Skeletal muscle cell (primary cell): ENCODE measurements around the gene LGR6.
"Not testable (repeated sequence)": the region's sequence is repeated elsewhere in the genome, so short reads cannot be mapped to it uniquely, and the experiment has no call there.

Experiments
- DNase-seq: peaks from one replicate; pipeline ENCODE4 v3.0.0-alpha.2; 2010; ENCODE audit warnings: low read depth
- H3K4me3 ChIP-seq: 2 replicates; pipeline ENCODE4 v1.5.1; 2011; ENCODE audit warnings: low read depth, mild to moderate bottlenecking, control low read depth, low read length, moderate library complexity

LGR6 gene

DNA sequence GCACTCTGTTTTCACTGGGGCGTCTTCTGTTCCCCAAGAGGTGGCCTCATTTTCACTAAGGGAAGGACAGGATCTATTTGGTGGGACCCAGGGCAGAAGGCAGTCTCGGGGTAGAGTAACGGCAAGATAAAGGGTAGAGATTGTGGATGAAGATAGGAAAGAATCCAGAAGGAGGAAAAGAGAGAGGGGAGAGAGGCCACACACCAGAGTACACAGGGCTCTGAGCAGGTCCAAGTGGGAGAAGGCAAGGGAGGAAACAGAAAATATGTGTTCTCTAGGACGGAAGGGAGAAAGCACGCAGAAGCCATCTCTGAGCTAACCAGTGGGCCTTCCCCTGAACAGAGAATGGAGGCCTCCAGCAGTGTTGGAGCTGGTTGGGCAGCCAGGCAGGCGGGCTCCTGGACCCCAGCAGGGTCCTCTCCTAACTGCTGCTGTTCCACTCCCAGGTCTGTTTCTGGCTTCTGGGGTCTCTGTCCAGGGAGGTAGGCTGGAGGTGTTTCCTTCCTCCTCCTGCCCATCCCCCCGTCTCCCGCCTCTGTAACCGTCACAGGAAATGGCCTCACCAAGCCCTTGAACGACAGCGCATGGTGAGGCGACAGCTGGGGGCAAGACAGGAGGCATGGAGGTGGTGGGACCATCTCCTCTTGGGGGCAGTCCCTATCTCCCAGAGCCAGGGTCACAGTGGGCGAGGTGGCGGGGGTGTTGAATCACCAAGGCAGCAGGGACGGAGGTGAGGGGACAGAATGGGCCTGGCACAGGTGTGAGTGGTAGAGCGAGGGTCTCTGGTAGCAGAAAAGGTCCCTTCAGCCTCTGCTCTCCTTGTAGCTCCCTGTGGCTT is 33.8 kb upstream of the LGR6 start:
- H3K4me3 ChIP-seq = no peak overlapping the region
- no peak for DNase-seq

GRCh38 chr1:202160377-202160940 is 33.1 kb upstream of the LGR6 start, which contains the start of gene PTPN7:
TSS of gene PTPN7 (minus strand) at chr1:202160602. CDS start at chr1:202159402, 1,200 bp downstream.
- no peak for DNase-seq
- H3K4me3 ChIP-seq = no peak within 1 kb of the TSS

DNA sequence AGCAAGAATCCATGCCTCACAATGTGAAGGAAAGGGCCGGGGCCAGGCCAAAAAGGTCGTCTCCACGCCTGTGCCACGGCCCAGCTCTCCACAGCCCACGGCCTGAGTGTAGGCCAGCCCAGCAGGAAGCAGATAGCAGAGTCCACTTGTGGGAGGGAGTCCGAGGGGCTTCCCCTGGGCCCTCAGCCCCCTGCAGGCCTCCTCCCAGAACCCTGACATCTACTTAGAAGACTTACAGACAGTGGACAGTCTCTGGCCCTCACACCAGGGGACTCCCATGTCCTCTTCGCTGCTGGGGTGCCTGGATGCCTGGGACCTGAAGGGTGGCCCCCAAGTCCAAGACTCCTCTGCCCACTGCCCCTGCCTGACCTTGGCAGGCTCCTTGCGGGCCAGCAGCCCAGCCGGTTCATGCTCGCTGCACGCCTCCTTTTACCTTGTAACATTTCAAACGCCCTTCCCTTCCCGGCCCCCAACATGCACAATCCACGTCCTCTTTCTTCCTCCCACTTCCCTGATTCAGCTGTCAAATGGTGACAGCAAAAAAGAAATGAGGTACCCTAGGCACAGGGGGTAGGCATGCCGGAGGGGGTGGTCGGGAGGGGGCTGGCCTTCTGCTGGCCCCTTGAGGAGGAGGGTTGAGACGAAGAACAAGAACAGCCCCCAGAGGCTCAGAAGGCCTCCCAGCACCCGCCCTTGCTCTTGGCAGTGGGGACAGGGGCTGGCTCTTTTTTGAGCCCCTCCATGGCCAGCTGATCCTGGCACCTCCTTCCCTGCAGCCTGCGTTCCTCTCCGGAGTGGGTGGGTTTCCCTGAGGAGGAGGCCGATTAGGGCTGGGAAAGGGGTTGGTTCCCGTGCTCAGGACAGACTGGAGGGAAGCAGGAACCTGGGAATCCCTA is 32.2 kb upstream of the LGR6 start:
- no peak for DNase-seq
- H3K4me3 ChIP-seq = no peak overlapping the region

- no peak for DNase-seq
- H3K4me3 ChIP-seq = no peak overlapping the region
Measured at GRCh38 chr1:202162047-202162417, 31.6 kb upstream of the LGR6 start.

- DNase-seq = no peak
- no peak overlapping the region for H3K4me3 ChIP-seq
Measured at GRCh38 chr1:202162418-202163280, 30.9 kb upstream of the LGR6 start.

DNA sequence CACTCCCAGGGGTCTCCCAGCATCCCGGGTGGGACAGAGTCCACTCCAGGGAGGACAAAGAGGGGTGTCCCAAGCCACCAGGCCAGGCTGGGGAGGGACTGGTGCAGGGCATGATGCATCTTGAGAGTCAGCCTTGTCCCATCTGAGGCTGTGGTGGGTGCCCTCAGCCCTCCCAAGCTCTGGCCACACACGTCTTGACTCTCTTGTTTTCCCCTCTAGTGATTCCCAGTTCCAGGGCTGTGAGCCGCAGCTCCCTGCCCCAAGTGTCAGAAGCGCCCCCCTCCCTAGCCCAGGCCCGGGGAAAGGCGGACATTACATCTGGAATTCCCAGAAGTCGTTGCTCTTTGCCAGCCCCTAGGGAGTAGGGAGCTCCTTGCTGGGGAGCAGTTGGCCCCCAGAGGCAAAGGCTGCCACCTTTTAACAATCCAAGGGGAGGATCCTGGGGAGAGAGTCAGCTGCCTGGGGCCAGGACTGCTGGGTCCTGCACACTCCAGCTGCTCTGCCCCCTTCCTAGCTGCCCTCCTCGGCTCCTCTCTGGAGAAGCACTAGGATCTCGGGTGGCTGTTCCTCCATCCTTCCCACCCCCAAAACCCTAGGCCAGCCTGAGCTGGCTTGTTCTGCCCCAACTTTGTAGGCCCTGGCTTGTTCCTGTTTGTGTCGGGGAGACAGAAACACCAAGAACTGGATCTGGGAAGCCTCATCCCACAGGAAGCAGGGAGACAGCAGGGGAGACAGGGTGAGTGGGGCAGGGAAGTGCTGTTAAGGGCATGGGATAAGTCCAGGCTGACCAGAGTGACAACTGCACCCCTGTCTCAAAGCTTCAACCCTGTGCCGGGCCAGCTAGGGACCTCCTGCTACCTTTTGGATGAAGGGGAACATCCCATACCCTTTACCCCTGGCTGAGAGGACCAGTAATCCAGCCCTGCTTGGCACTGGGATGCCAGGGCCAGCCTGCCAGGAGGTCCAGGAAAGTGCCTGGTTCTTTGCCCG is 30.0 kb upstream of the LGR6 start:
- DNase-seq = no peak
- no peak overlapping the region for H3K4me3 ChIP-seq

DNA sequence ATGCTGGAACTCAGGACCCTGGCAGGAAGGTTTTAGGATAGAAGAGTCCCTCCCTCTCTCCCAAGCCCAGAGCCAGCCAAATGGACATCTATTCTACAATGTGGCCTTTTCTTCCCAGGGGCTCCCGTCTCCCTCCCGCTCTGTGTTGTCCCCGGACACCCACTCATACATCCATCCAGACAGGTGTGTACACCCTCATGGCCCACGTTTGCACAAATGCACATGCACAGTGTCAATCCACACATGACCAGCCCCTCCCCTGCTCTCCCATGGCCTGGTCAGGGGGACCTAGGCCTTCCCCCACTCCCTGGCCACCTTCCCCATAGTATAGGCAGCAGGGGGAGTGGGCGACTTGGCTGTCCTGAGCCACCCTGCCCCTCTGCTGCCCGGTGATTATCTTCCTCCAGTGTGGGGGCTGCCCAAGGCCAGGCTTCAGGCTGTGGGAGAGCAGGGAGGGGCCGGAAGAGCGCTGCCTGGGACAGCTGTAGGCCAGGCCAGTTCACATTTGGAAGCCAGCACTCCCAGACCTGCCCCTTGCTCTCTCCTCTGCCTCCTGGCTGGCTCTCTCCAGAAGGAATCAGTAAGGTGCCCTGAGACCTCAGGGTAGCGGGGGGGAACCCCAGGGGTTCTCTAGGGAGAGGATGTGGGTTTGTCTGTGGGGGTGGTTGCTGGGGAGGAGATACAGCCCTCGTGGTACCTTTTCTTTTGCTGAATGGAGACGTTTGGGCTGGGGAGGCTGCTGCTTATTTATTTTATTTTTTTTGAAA is 29.1 kb upstream of the LGR6 start:
- no peak overlapping the region for H3K4me3 ChIP-seq
- no peak for DNase-seq

- DNase-seq = no peak
- H3K4me3 ChIP-seq = no peak overlapping the region
Measured at GRCh38 chr1:202165267-202165941, 28.2 kb upstream of the LGR6 start.

GRCh38 chr1:202165942-202166843 is 27.4 kb upstream of the LGR6 start:
- DNase-seq = no peak
- no peak overlapping the region for H3K4me3 ChIP-seq

GRCh38 chr1:202167054-202167453 is 26.5 kb upstream of the LGR6 start:
- not testable (repeated sequence) for H3K4me3 ChIP-seq

DNA sequence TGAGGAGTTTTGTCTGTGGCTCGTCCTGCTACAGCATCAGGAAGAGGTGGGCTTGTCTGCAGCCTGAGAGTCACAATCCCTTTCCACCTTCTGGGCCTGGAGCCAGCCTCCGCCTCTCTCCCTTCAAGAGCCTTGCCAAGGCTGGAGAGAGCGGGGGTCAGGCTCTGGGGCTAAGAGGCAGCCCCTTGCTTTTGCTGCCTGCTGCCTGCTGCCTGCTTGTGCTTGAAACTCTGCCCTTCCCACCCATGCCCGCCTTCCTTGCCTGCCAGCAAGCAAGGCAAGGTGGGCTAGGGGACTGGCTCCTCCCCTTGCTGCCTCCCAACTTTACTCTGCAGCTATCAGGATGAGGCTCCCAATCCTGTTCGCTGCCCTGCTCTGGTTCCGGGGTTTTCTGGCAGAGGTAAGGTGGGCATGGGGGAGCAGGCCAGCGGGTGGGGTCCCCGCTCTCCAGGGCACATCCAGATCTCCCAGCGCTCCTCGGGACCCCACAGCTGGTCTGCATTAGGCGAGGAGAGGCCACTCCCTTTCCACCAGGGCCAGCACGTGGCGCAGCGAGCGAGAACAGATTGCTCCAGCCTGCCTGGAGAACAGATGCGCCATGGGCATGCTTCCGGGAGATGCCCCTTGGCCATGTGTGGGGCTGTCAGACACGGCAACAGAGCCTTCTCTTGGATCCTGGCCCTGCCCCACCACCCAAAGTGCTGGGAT is 25.7 kb upstream of the LGR6 start:
- no peak overlapping the region for H3K4me3 ChIP-seq
- DNase-seq = no peak

More at GRCh38 chr1:202167054-202167453, 26.5 kb upstream of the LGR6 start:
- not testable (repeated sequence) for DNase-seq

DNA sequence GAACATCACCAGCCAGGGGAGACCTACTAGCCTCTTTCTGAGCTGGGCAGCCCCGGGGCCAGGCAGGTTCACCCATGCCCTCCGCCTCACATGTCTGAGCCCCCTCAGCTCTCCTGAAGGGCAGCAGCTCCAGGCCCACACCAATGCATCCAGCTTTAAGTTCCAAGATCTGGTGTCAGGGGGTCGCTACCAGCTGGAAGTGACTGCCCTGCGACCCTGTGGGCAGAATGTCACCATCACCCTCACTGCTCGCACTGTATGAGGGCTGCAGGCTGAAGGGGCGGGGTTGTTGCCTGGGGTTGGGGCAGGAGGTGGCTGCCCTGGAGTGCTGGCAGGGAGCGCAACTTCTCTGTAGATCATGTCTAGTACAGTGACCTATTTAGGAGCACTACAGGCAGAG is 24.7 kb upstream of the LGR6 start:
- H3K4me3 ChIP-seq = no peak overlapping the region
- no peak for DNase-seq

- no peak for DNase-seq
- no peak overlapping the region for H3K4me3 ChIP-seq
Measured at GRCh38 chr1:202170726-202171125, 22.9 kb upstream of the LGR6 start.

GRCh38 chr1:202171292-202172014 is 22.1 kb upstream of the LGR6 start:
- no peak for DNase-seq
- no peak overlapping the region for H3K4me3 ChIP-seq

- DNase-seq = no peak
- H3K4me3 ChIP-seq = no peak overlapping the region
Measured at GRCh38 chr1:202172015-202172355, 21.6 kb upstream of the LGR6 start.
